HepG2 (cell line): Measurements from ENCODE around the gene HEXIM1. TPM values are rescaled to one million over a fixed set of nuclear protein-coding genes. Genes with fewer than 3 reads are reported as not detected.

Experiments
- GTF2F1 ChIP-seq: fragments of 150-350 bp; IDR thresholded peaks from 2 replicates; pipeline ENCODE4 v1.6.1; 2014; ENCODE audit warnings: low read length
- GZF1 ChIP-seq: sonication (generic); formaldehyde crosslinking; IDR thresholded peaks from 2 replicates; pipeline ENCODE4 v1.5.1; 2020; ENCODE audit warnings: mild to moderate bottlenecking, missing genetic modification reagents
- HDAC1 ChIP-seq: sonication (generic); formaldehyde crosslinking; IDR thresholded peaks from 2 replicates; pipeline ENCODE4 v1.5.1; 2020; ENCODE audit warnings: mild to moderate bottlenecking, missing genetic modification reagents
- IRF9 ChIP-seq: sonication (generic); formaldehyde crosslinking; IDR thresholded peaks from 2 replicates; pipeline ENCODE4 v1.8.0; 2022; ENCODE audit warnings: missing genetic modification reagents, mild to moderate bottlenecking, borderline replicate concordance
- NFE2L1 ChIP-seq: sonication (generic); formaldehyde crosslinking; IDR thresholded peaks from 2 replicates; pipeline ENCODE4 v1.4.0; 2020; ENCODE audit warnings: missing genetic modification reagents, mild to moderate bottlenecking, borderline replicate concordance
- NFIC ChIP-seq: IDR thresholded peaks from 2 replicates; pipeline ENCODE4 v1.6.1; 2012; ENCODE audit warnings: mild to moderate bottlenecking, low read length, inconsistent platforms
- PRDM15 ChIP-seq: sonication (generic); formaldehyde crosslinking; IDR thresholded peaks from 2 replicates; pipeline ENCODE4 v1.4.0; 2020; ENCODE audit warnings: missing genetic modification reagents
- ZBTB38 ChIP-seq: sonication (generic); formaldehyde crosslinking; IDR thresholded peaks from 2 replicates; pipeline ENCODE4 v1.5.1; 2020; ENCODE audit warnings: mild to moderate bottlenecking, missing genetic modification reagents
- ZNF431 ChIP-seq: sonication (generic); formaldehyde crosslinking; IDR thresholded peaks from 2 replicates; pipeline ENCODE4 v1.9.0; 2022; ENCODE audit warnings: missing genetic modification reagents, low read depth, mild to moderate bottlenecking, borderline replicate concordance
- ZSCAN31 ChIP-seq: sonication (generic); formaldehyde crosslinking; IDR thresholded peaks from 2 replicates; pipeline ENCODE4 v1.5.0; 2020; ENCODE audit warnings: low read depth, mild to moderate bottlenecking, missing genetic modification reagents
- polyA plus RNA-seq, 8 experiments: library from polyadenylated mRNA; depleted of rRNA in 3 of 8; stranded (reverse) in 7 of 8; unstranded in 1 of 8; fragments of >200 nt; fragmentation: Illumina TruSeq in 4 of 8; extraction: Trizol in 4 of 8; gene quantifications; 2 replicates each; pipeline versions ENCODE4 v1.2.1 to v1.2.3, GENCODE V29; 2011 to 2016; ENCODE audit warnings: low read depth in 4 of 8, missing spikeins in 1 of 8, mixed read lengths in 1 of 8; ENCODE audit not compliant: insufficient read depth in 1 of 8
- total RNA-seq, 5 experiments: library from RNA; depleted of rRNA; stranded (reverse); fragments of >200 nt; fragmentation: Illumina TruSeq; extraction: Trizol; gene quantifications; 2 replicates each; pipeline ENCODE4 v1.2.3, GENCODE V29; 2016; ENCODE audit warnings: low read depth in 1 of 5
- TF ChIP-seq, protein P1 (sequence below): sonication (generic); formaldehyde crosslinking; IDR thresholded peaks from 2 replicates; pipeline ENCODE4 v1.8.1; 2023; ENCODE audit warnings: mild to moderate bottlenecking, missing genetic modification reagents
- TF ChIP-seq, protein P2 (sequence below), 2 experiments: fragments of 450-650 bp in 1 of 2; sonication (generic) in 1 of 2; formaldehyde crosslinking in 1 of 2; IDR thresholded peaks; 2 replicates each; pipeline versions ENCODE4 v1.6.1 to v1.8.0; 2016 to 2022; ENCODE audit warnings: antibody characterized with exemption in 1 of 2, mild to moderate bottlenecking in 1 of 2, missing genetic modification reagents in 1 of 2

The HEXIM1 gene
- total and polyA plus RNA-seq, 2 of the 13 experiments (the other 11 are each of a cell fraction or from before 2014, with no cell fraction given): 10.5 to 16.6 TPM

DNA sequence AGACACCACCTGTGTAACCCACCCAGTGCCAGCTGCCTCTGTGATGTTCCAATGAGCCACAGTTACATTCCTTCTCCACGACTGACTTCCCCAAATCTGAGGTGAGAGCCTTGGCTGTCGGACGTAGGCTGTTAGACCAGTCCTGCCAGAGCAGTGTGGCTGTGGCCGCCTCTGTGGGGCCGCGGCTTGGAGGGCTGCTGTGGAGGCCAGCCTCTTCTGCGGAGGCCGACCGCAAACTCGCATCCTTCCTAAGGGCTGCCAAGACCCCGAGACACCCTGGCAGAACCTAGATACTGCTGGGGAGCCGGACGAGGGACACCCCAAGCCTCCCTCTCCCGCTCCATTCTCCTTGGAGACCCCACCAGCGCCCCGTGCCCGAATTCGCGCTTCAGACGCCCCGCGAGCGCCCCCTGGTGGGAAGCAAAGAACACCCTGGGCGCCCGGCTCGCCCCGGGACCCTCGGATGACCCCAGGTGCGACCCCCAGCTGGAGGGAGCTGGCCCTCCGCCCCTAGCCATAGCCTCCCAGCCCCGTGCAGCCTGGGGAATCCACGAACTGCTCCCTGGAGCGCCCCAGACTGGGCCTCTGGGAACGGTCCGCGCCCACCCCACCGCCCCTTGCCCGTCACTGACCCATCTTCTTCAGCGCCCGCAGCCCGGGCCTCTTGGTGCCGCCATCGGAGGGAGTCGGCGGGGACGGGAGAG, 16.5 kb upstream of the HEXIM1 start (continued):
- TF ChIP-seq ZNF431 (CRISPR knock-in tag): no peak
- TF ChIP-seq IRF9: no peak
- no peak; the same call in 1 of the 2 replicates for TF ChIP-seq ZBTB38 (CRISPR knock-in tag)
- no peak for TF ChIP-seq NFE2L1 (CRISPR knock-in tag)
- no peak for TF ChIP-seq GZF1 (CRISPR knock-in tag)
- TF ChIP-seq, protein P1, sequence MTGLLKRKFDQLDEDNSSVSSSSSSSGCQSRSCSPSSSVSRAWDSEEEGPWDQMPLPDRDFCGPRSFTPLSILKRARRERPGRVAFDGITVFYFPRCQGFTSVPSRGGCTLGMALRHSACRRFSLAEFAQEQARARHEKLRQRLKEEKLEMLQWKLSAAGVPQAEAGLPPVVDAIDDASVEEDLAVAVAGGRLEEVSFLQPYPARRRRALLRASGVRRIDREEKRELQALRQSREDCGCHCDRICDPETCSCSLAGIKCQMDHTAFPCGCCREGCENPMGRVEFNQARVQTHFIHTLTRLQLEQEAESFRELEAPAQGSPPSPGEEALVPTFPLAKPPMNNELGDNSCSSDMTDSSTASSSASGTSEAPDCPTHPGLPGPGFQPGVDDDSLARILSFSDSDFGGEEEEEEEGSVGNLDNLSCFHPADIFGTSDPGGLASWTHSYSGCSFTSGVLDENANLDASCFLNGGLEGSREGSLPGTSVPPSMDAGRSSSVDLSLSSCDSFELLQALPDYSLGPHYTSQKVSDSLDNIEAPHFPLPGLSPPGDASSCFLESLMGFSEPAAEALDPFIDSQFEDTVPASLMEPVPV (CRISPR knock-in tag): 0 out of 2 replicates have a peak, but pooled peaks have one; percentile 18
- no peak for TF ChIP-seq NFIC
- TF ChIP-seq ZSCAN31 (CRISPR knock-in tag): 0 out of 2 replicates have a peak, but pooled peaks have one; percentile 1
- TF ChIP-seq, protein P2, sequence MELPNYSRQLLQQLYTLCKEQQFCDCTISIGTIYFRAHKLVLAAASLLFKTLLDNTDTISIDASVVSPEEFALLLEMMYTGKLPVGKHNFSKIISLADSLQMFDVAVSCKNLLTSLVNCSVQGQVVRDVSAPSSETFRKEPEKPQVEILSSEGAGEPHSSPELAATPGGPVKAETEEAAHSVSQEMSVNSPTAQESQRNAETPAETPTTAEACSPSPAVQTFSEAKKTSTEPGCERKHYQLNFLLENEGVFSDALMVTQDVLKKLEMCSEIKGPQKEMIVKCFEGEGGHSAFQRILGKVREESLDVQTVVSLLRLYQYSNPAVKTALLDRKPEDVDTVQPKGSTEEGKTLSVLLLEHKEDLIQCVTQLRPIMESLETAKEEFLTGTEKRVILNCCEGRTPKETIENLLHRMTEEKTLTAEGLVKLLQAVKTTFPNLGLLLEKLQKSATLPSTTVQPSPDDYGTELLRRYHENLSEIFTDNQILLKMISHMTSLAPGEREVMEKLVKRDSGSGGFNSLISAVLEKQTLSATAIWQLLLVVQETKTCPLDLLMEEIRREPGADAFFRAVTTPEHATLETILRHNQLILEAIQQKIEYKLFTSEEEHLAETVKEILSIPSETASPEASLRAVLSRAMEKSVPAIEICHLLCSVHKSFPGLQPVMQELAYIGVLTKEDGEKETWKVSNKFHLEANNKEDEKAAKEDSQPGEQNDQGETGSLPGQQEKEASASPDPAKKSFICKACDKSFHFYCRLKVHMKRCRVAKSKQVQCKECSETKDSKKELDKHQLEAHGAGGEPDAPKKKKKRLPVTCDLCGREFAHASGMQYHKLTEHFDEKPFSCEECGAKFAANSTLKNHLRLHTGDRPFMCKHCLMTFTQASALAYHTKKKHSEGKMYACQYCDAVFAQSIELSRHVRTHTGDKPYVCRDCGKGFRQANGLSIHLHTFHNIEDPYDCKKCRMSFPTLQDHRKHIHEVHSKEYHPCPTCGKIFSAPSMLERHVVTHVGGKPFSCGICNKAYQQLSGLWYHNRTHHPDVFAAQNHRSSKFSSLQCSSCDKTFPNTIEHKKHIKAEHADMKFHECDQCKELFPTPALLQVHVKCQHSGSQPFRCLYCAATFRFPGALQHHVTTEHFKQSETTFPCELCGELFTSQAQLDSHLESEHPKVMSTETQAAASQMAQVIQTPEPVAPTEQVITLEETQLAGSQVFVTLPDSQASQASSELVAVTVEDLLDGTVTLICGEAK (IDR thresholded peaks at IDR 0.05): no peak
- TF ChIP-seq, protein P2 (CRISPR knock-in tag; IDR thresholded peaks at IDR 0.05): no peak
- TF ChIP-seq GTF2F1: no peak
- no peak for TF ChIP-seq PRDM15 (CRISPR knock-in tag)
- TF ChIP-seq HDAC1 (CRISPR knock-in tag): no peak
